ENCODE data around the gene SMCO4.
"Not testable (repeated sequence)": the region's sequence is repeated elsewhere in the genome, so short reads cannot be mapped to it uniquely, and the experiment has no call there.

The SMCO4 gene

GRCh38 chr11:93543292-93543977 lies at the start of gene SMCO4:
Gene SMCO4, minus strand, starts transcription at chr11:93543391. Its CDS starts 64,202 bp downstream, at chr11:93479189.
- DNase-seq (ENCODE audit: low spot score), result peak; percentile 57

DNA sequence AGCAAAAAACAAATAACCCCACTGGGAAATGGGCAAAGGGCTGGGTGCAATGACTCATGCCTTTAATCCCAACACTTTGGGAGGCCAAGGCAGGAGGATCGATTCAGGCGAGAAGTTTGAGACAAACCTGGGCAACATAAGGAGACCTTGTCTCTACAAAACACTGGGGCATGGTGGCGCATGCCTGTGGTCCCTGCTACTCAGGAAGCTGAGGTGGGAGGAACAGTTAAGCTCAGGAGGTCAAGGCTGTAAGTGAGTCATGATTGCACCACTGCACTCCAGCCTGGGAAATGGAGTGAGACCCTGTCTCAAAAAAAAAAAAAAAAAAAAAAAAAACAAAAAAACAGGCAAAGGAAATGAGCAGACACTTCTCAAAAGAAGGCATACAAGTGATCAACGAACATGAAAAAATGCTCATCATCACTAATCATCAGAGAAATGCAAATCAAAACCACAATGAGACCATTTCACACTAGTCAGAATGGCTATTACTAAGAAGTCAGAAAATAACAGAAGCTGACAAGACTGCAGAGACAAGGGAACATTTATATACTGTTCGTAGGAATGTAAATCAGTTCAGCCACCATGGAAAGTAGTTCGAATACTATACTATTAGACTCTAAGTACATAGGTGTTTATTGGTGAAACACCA lies 48.2 kb upstream of the SMCO4 start:
- DNase-seq (ENCODE audit: low spot score), result no peak

DNA sequence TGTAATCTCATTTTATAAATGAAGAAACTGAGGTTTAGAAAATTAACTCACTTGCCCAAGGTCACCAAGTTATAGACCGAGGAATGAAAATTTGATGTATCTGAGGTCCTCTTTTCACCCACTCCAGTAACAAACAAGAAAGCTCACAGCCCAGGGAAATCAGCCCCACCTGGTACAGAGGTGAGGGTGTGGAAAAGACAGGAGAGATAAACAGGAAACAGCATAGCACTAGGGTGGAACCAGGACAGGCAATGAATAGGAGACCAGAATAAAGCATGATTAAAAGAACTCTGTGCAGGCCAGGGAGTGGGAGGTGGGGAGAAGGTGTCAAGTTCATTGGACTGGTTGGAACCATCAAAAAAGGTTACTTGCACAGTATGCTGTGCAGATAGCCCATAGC lies 46.2 kb upstream of the SMCO4 start:
- DNase-seq (ENCODE audit: low spot score), result no peak

- no peak for DNase-seq (ENCODE audit: low spot score)
Observed at GRCh38 chr11:93587858-93588581, 44.8 kb upstream of the SMCO4 start.

DNA sequence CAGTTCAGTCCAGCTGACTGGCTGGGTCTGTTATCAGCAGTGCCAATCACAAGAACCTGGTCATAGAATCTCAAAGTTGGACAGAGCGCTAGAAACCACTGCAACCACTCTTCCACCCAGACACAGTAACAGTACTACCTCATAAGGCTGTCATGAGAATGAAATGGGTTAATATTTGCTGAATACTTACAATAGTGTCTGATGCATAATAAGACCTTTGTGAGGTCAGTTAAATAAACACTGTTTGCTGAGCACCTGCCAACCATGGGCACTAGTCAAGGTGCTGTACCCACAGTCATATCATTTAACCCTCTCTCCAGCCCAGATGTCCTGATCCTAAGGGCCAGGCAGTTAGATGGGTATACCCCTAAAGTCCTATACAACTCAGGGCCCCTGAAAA lies 44.2 kb upstream of the SMCO4 start:
- not testable (repeated sequence) for DNase-seq (ENCODE audit: low spot score)

DNA sequence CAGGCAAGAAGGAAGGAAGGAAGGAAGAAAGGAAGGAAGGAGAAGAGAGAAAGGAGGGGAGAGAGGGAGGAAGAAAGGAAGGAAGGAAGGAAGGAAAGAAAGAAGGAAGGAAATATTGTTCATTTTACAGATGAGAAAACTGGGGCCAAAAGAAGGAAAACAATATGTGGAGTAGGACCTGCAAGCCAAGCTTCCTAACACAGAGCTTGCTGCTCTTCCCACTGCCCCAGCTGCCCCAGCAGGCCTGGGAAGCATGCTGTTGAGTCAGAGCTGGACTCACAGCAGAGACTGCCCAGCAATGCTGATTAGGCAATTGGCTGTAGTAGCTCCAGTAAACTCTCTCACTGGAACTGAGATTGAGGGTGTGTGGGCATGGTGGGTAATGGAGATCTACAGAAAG lies 42.6 kb upstream of the SMCO4 start:
- DNase-seq (ENCODE audit: low spot score), result no peak

GRCh38 chr11:93583490-93583889 lies 40.3 kb upstream of the SMCO4 start:
- DNase-seq (ENCODE audit: low spot score), result no peak

- no peak for DNase-seq (ENCODE audit: low spot score)
Observed at GRCh38 chr11:93579187-93579751, 36.1 kb upstream of the SMCO4 start.

- no peak for DNase-seq (ENCODE audit: low spot score)
Observed at GRCh38 chr11:93577286-93577685, 34.1 kb upstream of the SMCO4 start.

- not testable (repeated sequence) for DNase-seq (ENCODE audit: low spot score)
Observed at GRCh38 chr11:93576870-93577269, 33.7 kb upstream of the SMCO4 start.

DNA sequence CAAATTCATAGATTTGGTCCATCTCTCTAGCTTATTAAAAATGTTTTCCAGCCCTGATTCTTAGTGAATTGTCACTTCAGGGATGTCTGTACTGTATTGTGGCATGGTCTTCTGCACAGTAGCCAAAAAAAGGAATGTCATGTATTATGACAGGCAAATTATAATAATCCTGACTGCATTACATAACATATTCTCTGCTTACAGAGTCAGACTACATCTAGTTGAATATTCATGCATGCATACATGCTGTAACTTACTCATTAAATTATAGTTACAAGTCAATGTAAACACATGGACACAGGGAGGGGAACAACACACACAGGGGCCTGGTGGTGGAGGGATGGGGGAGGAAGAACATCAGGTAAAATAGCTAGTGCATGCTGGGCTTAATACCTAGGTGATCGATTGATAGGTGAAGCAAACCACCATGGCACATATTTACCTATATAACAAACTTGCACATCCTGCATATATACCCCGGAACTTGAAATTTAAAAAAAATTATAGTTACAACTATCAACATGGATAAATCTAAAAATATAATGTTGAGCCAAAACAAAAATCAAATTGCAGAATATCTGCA lies 31.5 kb upstream of the SMCO4 start:
- DNase-seq (ENCODE audit: low spot score), result no peak

DNA sequence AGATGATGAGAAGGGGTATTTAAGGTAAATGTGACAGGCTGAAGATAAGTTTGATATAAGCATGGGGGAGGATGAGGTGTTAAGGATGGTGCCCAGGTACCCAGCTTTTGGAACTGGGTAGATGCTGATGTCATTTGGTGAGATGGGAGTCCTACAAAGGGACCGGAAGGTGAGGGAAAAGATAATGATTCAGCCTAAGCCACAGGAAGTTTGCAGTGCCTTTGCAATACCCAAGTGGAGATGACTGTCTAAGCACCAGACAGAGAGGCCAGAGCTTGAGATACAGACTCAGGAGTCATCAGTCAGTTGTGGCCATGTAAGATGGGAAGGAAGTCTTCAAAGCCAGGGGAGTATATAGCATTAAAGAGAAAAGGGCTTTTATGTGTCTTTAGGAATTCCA lies 30.0 kb upstream of the SMCO4 start:
- DNase-seq (ENCODE audit: low spot score), result no peak

GRCh38 chr11:93572621-93573020 lies 29.4 kb upstream of the SMCO4 start:
- DNase-seq (ENCODE audit: low spot score), result no peak

DNA sequence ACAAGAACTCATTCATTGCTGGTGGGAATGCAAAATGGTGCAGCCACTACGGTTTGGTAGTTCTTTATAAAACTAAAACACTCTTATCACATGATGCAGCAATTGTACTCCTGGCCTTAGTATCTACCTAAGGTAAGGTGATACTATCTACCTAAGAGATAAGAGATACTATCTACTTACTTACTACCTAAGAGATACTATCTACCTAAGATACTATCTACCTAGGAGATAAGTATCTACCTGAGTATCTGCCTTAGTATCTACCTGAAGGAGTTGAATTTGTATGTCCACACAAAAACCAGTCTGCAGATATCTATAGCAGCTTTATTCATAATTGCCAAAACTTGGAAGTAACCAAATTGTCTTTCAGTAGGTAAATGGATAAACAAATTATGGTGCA lies 29.0 kb upstream of the SMCO4 start:
- DNase-seq (ENCODE audit: low spot score), result no peak

DNA sequence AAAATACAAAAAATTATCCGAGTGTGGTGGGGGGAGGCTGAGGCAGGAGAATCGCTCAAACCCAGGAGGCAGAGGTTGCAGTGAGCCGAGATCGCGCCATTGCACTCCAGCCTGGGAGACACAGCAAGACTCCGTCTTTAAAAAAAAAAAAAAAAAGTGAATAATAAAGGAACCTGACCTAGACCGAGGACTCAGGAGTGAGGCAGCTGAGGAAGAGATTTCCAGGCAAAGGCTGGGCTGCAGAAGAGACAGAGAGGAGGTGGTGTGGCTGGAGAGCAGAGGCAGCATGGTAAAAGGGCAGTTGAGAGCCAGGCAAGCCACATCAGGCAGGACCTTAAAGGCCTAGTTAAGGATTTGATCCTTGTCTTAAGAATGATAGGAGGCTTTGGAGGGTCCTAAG lies 28.4 kb upstream of the SMCO4 start:
- DNase-seq (ENCODE audit: low spot score), result no peak

GRCh38 chr11:93570759-93571413 lies 27.7 kb upstream of the SMCO4 start:
- DNase-seq (ENCODE audit: low spot score), result no peak

- DNase-seq (ENCODE audit: low spot score), result no peak
Observed at GRCh38 chr11:93569496-93569895, 26.3 kb upstream of the SMCO4 start.

DNA sequence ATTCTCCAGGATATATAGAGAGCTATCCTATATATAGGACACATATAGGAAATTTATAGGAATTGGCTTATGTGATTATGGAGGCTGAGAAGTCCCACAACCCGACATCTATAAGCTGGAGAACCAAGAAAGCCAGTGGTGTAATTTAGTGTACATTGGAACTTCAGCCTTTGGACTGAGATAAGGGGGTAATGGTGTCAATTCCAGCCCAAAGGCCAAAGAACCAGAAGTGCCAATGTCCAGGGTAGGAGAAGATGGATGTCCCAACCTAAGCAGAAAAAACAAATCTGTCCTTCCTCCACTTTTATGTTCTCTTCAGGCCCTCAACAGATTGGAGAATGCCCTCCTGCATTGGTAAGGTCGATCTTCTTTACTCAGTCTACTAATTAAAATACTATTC lies 25.5 kb upstream of the SMCO4 start:
- no peak for DNase-seq (ENCODE audit: low spot score)

GRCh38 chr11:93567401-93567895 lies 24.3 kb upstream of the SMCO4 start:
- DNase-seq (ENCODE audit: low spot score), result peak; percentile 93

DNA sequence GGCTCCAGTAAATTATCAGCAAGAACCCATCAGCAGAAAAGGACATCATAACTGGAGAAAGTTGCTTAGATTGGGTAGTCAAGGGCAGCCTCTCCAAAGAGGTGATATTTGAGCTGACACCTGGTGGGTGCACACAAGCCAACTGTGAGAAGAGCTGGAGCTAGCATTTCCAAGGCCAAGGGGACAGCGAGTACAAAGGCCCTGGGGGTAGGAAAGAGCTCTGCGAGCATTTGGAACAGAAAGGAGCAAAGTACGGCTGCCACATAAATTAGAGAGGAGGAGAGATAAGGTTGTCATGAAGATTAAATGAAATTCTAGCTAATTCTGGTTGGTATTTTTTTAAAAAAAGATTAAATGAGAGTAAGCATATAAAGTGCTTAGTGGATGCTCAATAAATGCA lies 21.7 kb upstream of the SMCO4 start:
- no peak for DNase-seq (ENCODE audit: low spot score)

GRCh38 chr11:93563857-93564256 lies 20.7 kb upstream of the SMCO4 start:
- no peak for DNase-seq (ENCODE audit: low spot score)

Measured in cerebellar cortex (tissue), 1 donor.